Right lobe of liver (tissue), 6 donors: Measurements from ENCODE around the gene APOBEC3G. TPM values are rescaled to one million over a fixed set of nuclear protein-coding genes. Genes with fewer than 3 reads are reported as not detected.

ENCODE experiments used
- ATAC-seq, 4 donors: fragments of 200-7000 bp; cut with Tn5 transposase; one replicate each; pipeline ENCODE4 v1.9.1; 2020; ENCODE audit warnings: mild to moderate bottlenecking in 4 of 4, moderate library complexity in 4 of 4
- DNase-seq, 3 donors: peaks; one replicate each; pipeline ENCODE4 v3.0.0-alpha.2; 2020
- H3K27ac ChIP-seq, 3 donors: fragments of 200-600 bp; one replicate each; pipeline ENCODE4 v1.8.0; 2022
- H3K27me3 ChIP-seq, 2 donors: fragments of 200-600 bp; one replicate each; pipeline ENCODE4 v1.8.0; 2022
- H3K36me3 ChIP-seq, 4 donors: fragments of 200-600 bp; sonication (generic) in 1 of 4; one replicate each; pipeline versions ENCODE4 v1.5.1 to v1.8.0; 2017 to 2022; ENCODE audit warnings: control low read depth in 1 of 4
- H3K4me1 ChIP-seq, 4 donors: fragments of 200-600 bp; sonication (generic) in 1 of 4; one replicate each; pipeline versions ENCODE4 v1.5.1 to v1.8.0; 2017 to 2022; ENCODE audit warnings: control low read depth in 1 of 4
- H3K4me3 ChIP-seq, 3 donors: fragments of 200-600 bp; one replicate each; pipeline ENCODE4 v1.8.0; 2022
- H3K9me3 ChIP-seq, 4 donors: fragments of 200-600 bp; sonication (generic) in 1 of 4; one replicate each; pipeline versions ENCODE4 v1.5.1 to v1.8.0; 2017 to 2022; ENCODE audit warnings: control low read depth in 1 of 4
- CTCF ChIP-seq, 4 donors: fragments of 200-600 bp in 3 of 4; fragments of 450-650 bp in 1 of 4; IDR thresholded peaks; one replicate each; pipeline versions ENCODE4 v1.5.1 to v1.8.0; 2016 to 2022; ENCODE audit warnings: antibody characterized with exemption in 4 of 4, mild to moderate bottlenecking in 2 of 4
- POLR2A ChIP-seq: fragments of 450-650 bp; IDR thresholded peaks from one replicate; pipeline ENCODE4 v1.6.1; 2017; ENCODE audit warnings: antibody characterized with exemption, mild to moderate bottlenecking
- WGBS: methylation state at CpG from one replicate; pipeline ENCODE4 v1.1.6; 2018; ENCODE audit warnings: low coverage, low lambda C conversion rate; ENCODE audit not compliant: insufficient coverage; ENCODE audit errors: missing lambda C conversion rate; 5-methylcytosine and 5-hydroxymethylcytosine counted together
- intact Hi-C, 2 donors: fragments of 100-400 bp; cut with DNase I; formaldehyde crosslinking; loops; one replicate each; pipeline versions ENCODE4 v1.11.2 to v1.14.1; 2022
- small RNA-seq, 2 experiments: library from RNA; depleted of rRNA; stranded (forward); fragments of <200 nt; gene quantifications; one replicate each; pipeline ENCODE3, GENCODE V24; 2016
- total RNA-seq, 6 experiments: library from RNA; depleted of rRNA in 2 of 6; stranded (reverse); fragments of >200 nt in 2 of 6; fragmentation: NEBNext Ultra II Directional in 3 of 6; extraction: Animal tissue kit (Norgen Biotek cat#: 25700) in 3 of 6; gene quantifications; one replicate each; pipeline versions ENCODE4 v1.1.0 to v1.2.4, GENCODE V29; 2016 to 2023
- donor health status: DM: no; HTN: yes; CAD: no.
- donor health status: DM: no; HTN: no; CAD: no.
- donor health status: DM: no; HTN: no; CAD: no.
- donor health status: DM: no; HTN: yes; CAD: no.
- donor health status: DM: no; HTN: yes; CAD: no.

Gene APOBEC3G
- total RNA-seq, 6 experiments from 2014 or later: 0.42 to 3.0 (median 2.0) TPM

DNA sequence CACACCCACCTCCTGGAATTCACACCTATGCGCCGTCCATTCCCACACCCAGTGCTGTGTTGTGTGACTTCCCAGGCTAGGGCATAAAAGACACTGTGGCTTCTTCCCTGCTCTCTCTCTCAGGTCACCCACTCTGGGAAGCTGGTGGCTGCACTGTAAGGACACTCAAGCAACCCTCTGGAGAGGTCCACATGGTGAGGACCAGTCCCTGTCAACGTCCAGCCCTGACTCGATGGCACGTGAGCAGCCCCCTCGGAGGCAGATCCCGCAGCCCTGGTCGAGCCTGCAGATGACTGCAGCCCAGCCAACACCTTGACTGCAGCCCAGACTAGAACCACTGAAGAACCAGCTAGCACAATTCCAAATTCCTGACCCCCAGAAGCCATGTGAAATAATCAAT lies 59.2 kb downstream of the APOBEC3G start:
- Histone ChIP-seq H3K4me1 (no peaks in the 10 kb centered on the region), H3K9me3 (no peaks in the 10 kb centered on the region), H3K4me3 (no peak overlapping the region), H3K36me3 (no peaks in the 10 kb centered on the region), H3K27ac (no peak overlapping the region), H3K27me3 (no peaks in the 10 kb centered on the region)
- no CpG with 5 or more reads among the region's 8 CpGs for WGBS
- no peak for ATAC-seq
- no peak for TF ChIP-seq CTCF (IDR thresholded peaks at IDR 0.05)
- TF ChIP-seq POLR2A: no peak
- DNase-seq: no peak
- intact Hi-C loops: loop anchor here in 1 of 2 donors (10.0 kb wide), 1 partner anchor 272 kb away; no protein-coding TSS in a partner anchor

Small RNA genes lying within 50 kb of the gene (small RNA-seq; reads per million reads assigned to genes)
- gene AL022318.2: 0 reads per million in 2 experiments
- 0 reads per million in 2 experiments for gene COX5BP7

Other genes with a start within 250 kb of the APOBEC3G start
- gene NPTXR, start 233.2 kb upstream of the APOBEC3G start, total RNA-seq: under 1 TPM; 0.18 to 0.68 (median 0.28) TPM
- gene CBX6, start 205.1 kb upstream of the APOBEC3G start, total RNA-seq: 10 to 100 TPM in 4 of 6 experiments, 1 to 10 TPM in 2; 7.8 to 22.5 (median 12.1) TPM
- gene APOBEC3A, start 119.7 kb upstream of the APOBEC3G start, total RNA-seq: 1 to 10 TPM in 3 of 6 experiments, under 1 TPM in 3; 0.73 to 2.8 (median 1.1) TPM
- 1 to 10 TPM in 4 of 6 experiments, under 1 TPM in 2; 0.61 to 1.6 (median 1.1) TPM for gene APOBEC3B, start 94.9 kb upstream of the APOBEC3G start, total RNA-seq
- 1 to 10 TPM; 1.0 to 3.8 (median 2.1) TPM for gene APOBEC3C, start 63.0 kb upstream of the APOBEC3G start, total RNA-seq
- 1 to 10 TPM in 1 of 6 experiments, under 1 TPM in 5; 0.35 to 1.0 (median 0.61) TPM for gene APOBEC3D, start 56.1 kb upstream of the APOBEC3G start, total RNA-seq
- 1 to 10 TPM; 2.0 to 6.6 (median 4.5) TPM for gene APOBEC3F, start 36.4 kb upstream of the APOBEC3G start, total RNA-seq
- gene APOBEC3H, start 20.0 kb downstream of the APOBEC3G start, total RNA-seq: under 1 TPM in 1 of 6 experiments, not detected in 5; 0.31 TPM
- gene CBX7, start 75.4 kb downstream of the APOBEC3G start, total RNA-seq: 10 to 100 TPM in 5 of 6 experiments, 1 to 10 TPM in 1; 8.0 to 14.5 (median 12.9) TPM
- gene PDGFB, start 167.7 kb downstream of the APOBEC3G start, total RNA-seq: 10 to 100 TPM in 1 of 6 experiments, 1 to 10 TPM in 4, under 1 TPM in 1; 0.90 to 10.2 (median 3.3) TPM
- 100 to 1,000 TPM; 648 to 905 (median 743) TPM for gene RPL3, start 242.3 kb downstream of the APOBEC3G start, total RNA-seq